H9 (cell line): Measurements from ENCODE around the gene RSF1. TPM values are rescaled to one million over a fixed set of nuclear protein-coding genes. Genes with fewer than 3 reads are reported as not detected.

Experiments used
- DNase-seq: peaks from one replicate; pipeline ENCODE4 v3.0.0-alpha.2; 2017
- H2AFZ ChIP-seq: one replicate; pipeline ENCODE4 v1.6.1; 2013; ENCODE audit warnings: mild to moderate bottlenecking, low read length, control low read depth, moderate library complexity
- H2AK5ac ChIP-seq: 2 replicates; pipeline ENCODE4 v1.6.1; 2013; ENCODE audit warnings: low read length, control low read depth, mixed read lengths; ENCODE audit not compliant: insufficient read length
- H2BK120ac ChIP-seq: one replicate; pipeline ENCODE4 v1.6.1; 2013; ENCODE audit warnings: low read depth, mild to moderate bottlenecking, low read length, control low read depth, inconsistent platforms; ENCODE audit not compliant: poor library complexity, severe bottlenecking
- H2BK12ac ChIP-seq: 2 replicates; pipeline ENCODE4 v1.6.1; 2013; ENCODE audit warnings: low read length, control low read depth, mixed read lengths, low read depth; ENCODE audit not compliant: insufficient read length
- H2BK15ac ChIP-seq: 2 replicates; pipeline ENCODE4 v1.6.1; 2013; ENCODE audit warnings: low read depth, low read length, control low read depth
- H2BK20ac ChIP-seq: one replicate; pipeline ENCODE4 v1.6.1; 2013; ENCODE audit warnings: low read depth, mild to moderate bottlenecking, low read length, control low read depth, inconsistent platforms; ENCODE audit not compliant: poor library complexity, severe bottlenecking
- H2BK5ac ChIP-seq: 2 replicates; pipeline ENCODE4 v1.6.1; 2013; ENCODE audit warnings: low read length, control low read depth, mixed read lengths; ENCODE audit not compliant: insufficient read length
- H3K14ac ChIP-seq: 2 replicates; pipeline ENCODE4 v1.6.1; 2013; ENCODE audit warnings: low read length, control low read depth; ENCODE audit not compliant: insufficient read depth
- H3K18ac ChIP-seq: 2 replicates; pipeline ENCODE4 v1.6.1; 2013; ENCODE audit warnings: low read depth, mild to moderate bottlenecking, mixed read lengths, low read length, control low read depth; ENCODE audit not compliant: insufficient read length
- H3K23ac ChIP-seq: 2 replicates; pipeline ENCODE4 v1.6.1; 2013; ENCODE audit warnings: low read length, control low read depth, mixed read lengths, low read depth; ENCODE audit not compliant: insufficient read length
- H3K23me2 ChIP-seq: 2 replicates; pipeline ENCODE4 v1.6.1; 2013; ENCODE audit warnings: low read depth, mild to moderate bottlenecking, mixed read lengths, low read length, control low read depth; ENCODE audit not compliant: insufficient read length, poor library complexity, severe bottlenecking
- H3K27ac ChIP-seq: 2 replicates; pipeline ENCODE4 v1.5.1; 2013; ENCODE audit warnings: low read length, control low read depth, mixed read lengths, low read depth; ENCODE audit not compliant: insufficient read length
- H3K27me3 ChIP-seq: 2 replicates; pipeline ENCODE4 v1.6.1; 2013; ENCODE audit warnings: low read length, control low read depth, inconsistent platforms; ENCODE audit not compliant: insufficient read depth
- H3K4ac ChIP-seq: 2 replicates; pipeline ENCODE4 v1.6.1; 2013; ENCODE audit warnings: low read depth, mild to moderate bottlenecking, control low read depth, inconsistent platforms, low read length, moderate library complexity
- H3K4me1 ChIP-seq: 2 replicates; pipeline ENCODE4 v1.6.1; 2013; ENCODE audit warnings: low read length, control low read depth, inconsistent platforms; ENCODE audit not compliant: insufficient read depth
- H3K4me2 ChIP-seq: 2 replicates; pipeline ENCODE4 v1.6.1; 2013; ENCODE audit warnings: low read length, control low read depth, mixed read lengths; ENCODE audit not compliant: insufficient read length, insufficient read depth
- H3K56ac ChIP-seq: 2 replicates; pipeline ENCODE4 v1.6.1; 2013; ENCODE audit warnings: low read depth, mild to moderate bottlenecking, mixed read lengths, low read length, control low read depth; ENCODE audit not compliant: insufficient read length
- H3K79me1 ChIP-seq: 2 replicates; pipeline ENCODE4 v1.6.1; 2013; ENCODE audit warnings: low read depth, mild to moderate bottlenecking, moderate library complexity, low read length, control low read depth, inconsistent platforms; ENCODE audit not compliant: insufficient read depth, poor library complexity, severe bottlenecking
- H3K79me2 ChIP-seq: 2 replicates; pipeline ENCODE4 v1.6.1; 2013; ENCODE audit warnings: low read length, control low read depth, inconsistent platforms; ENCODE audit not compliant: insufficient read depth
- H3K9ac ChIP-seq: 2 replicates; pipeline ENCODE4 v1.6.1; 2013; ENCODE audit warnings: low read length, control low read depth, mixed read lengths; ENCODE audit not compliant: insufficient read length; ENCODE audit errors: extremely low read depth
- H3K9me3 ChIP-seq: one replicate; pipeline ENCODE4 v1.6.1; 2013; ENCODE audit warnings: low read depth, low read length, inconsistent platforms; ENCODE audit not compliant: control insufficient read depth
- H3T11ph ChIP-seq: one replicate; pipeline ENCODE4 v1.6.1; 2013; ENCODE audit warnings: mild to moderate bottlenecking, low read length, control low read depth, inconsistent platforms
- H4K20me1 ChIP-seq: one replicate; pipeline ENCODE4 v1.6.1; 2013; ENCODE audit not compliant: control insufficient read depth, insufficient read length, insufficient read depth
- H4K5ac ChIP-seq: 2 replicates; pipeline ENCODE4 v1.6.1; 2013; ENCODE audit warnings: low read depth, mild to moderate bottlenecking, mixed read lengths, low read length, control low read depth; ENCODE audit not compliant: insufficient read length
- H4K8ac ChIP-seq: replicated peaks from 2 replicates; pipeline ENCODE4 v1.6.1; 2013; ENCODE audit warnings: low read length, control low read depth, mixed read lengths, low read depth; ENCODE audit not compliant: insufficient read length
- H4K91ac ChIP-seq: 2 replicates; pipeline ENCODE4 v1.6.1; 2013; ENCODE audit warnings: low read depth, mild to moderate bottlenecking, moderate library complexity, mixed read lengths, low read length, control low read depth; ENCODE audit not compliant: insufficient read length
- H3K27ac Mint-ChIP-seq, 3 experiments: 2 replicates in 2 of 3; 3 replicates in 1 of 3; pipeline ENCODE4 v1.8.0; 2020 to 2021; ENCODE audit warnings: mixed read lengths in 3 of 3, mild to moderate bottlenecking in 1 of 3, moderate library complexity in 1 of 3
- H3K27me3 Mint-ChIP-seq: 2 replicates; pipeline ENCODE4 v1.8.0; 2021; ENCODE audit warnings: low read depth, mild to moderate bottlenecking, moderate library complexity, mixed read lengths
- H3K36me3 Mint-ChIP-seq, 3 experiments: 2 replicates in 2 of 3; 3 replicates in 1 of 3; pipeline ENCODE4 v1.8.0; 2020 to 2021; ENCODE audit warnings: low read depth in 3 of 3, mixed read lengths in 3 of 3; ENCODE audit not compliant: insufficient read depth in 1 of 3
- H3K4me1 Mint-ChIP-seq, 2 experiments: 2 replicates each; pipeline ENCODE4 v1.8.0; 2020; ENCODE audit warnings: mixed read lengths in 2 of 2
- H3K4me3 Mint-ChIP-seq, 2 experiments: 2 replicates in 1 of 2; 3 replicates in 1 of 2; pipeline ENCODE4 v1.8.0; 2020 to 2021; ENCODE audit warnings: mild to moderate bottlenecking in 2 of 2, mixed read lengths in 2 of 2, moderate library complexity in 1 of 2
- H3K9me3 Mint-ChIP-seq, 2 experiments: 2 replicates in 1 of 2; 3 replicates in 1 of 2; pipeline ENCODE4 v1.8.0; 2020; ENCODE audit warnings: mild to moderate bottlenecking in 2 of 2, mixed read lengths in 2 of 2, moderate library complexity in 1 of 2
- CTCF ChIP-seq: fragments of 200-600 bp; sonication (generic); conservative IDR thresholded peaks from 3 replicates; pipeline ENCODE4 v1.8.0; 2021; ENCODE audit warnings: antibody characterized with exemption, mild to moderate bottlenecking
- WGBS: extraction: QIAGEN DNeasy Blood & Tissue Kit; methylation state at CpG from one replicate; pipeline ENCODE4 v1.1.7; 2013; ENCODE audit warnings: missing lambda C conversion rate, low lambda C conversion rate, mixed read lengths; ENCODE audit not compliant: insufficient read length; ENCODE audit errors: extremely low coverage; 5-methylcytosine and 5-hydroxymethylcytosine counted together
- total RNA-seq: library from RNA; stranded (reverse); gene quantifications from 2 replicates; pipeline ENCODE4 v1.2.1, GENCODE V29; 2021

RSF1 gene
- total RNA-seq, 1 experiment from 2014 or later = 82.6 TPM

DNA sequence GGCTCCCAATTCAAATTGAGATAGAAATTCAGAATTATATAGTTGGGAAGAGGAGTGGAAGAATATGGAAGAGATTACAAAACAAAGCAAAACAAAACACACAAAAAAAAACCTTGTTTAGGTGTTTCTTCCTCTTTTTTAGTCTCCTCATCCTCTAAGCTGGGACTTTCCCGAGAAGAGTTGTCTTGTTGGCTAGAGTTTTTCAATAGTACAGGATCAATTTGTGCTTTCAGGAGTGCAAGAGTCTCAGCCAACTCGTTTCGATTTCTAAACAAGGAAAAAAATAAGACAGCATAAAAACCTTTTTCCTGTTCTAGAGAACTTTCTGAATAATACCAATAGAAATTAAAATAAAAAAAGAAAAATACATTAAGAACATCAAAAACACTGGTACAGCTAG is 95.1 kb downstream of the RSF1 start:
- Histone ChIP-seq H2BK15ac (no peak overlapping the region), H3K4me1 (no peaks in the 10 kb centered on the region), H4K91ac (no peak overlapping the region), H3K9me3 (peaks cover 2% of the 10 kb centered on the region), H4K20me1 (no peaks in the 10 kb centered on the region), H3K4me2 (no peak overlapping the region), H2BK12ac (no peak overlapping the region), H3K79me2 (no peaks in the 10 kb centered on the region), H3K27ac (no peak overlapping the region), H4K8ac (no peak overlapping the region), H3K14ac (no peak overlapping the region), H2BK5ac (no peak overlapping the region), H2BK20ac (no peak overlapping the region), H3K23ac (no peak overlapping the region), H3K79me1 (no peaks in the 10 kb centered on the region), H3K27me3 (no peaks in the 10 kb centered on the region), H2AK5ac (no peak overlapping the region), H3T11ph (no peak overlapping the region), H3K23me2 (no peaks in the 10 kb centered on the region), H3K9ac (no peak overlapping the region), H2BK120ac (no peak overlapping the region), H3K4ac (no peak overlapping the region), H4K5ac (no peak overlapping the region), H3K56ac (no peak overlapping the region), H2AFZ (no peak overlapping the region), H3K18ac (no peak overlapping the region)
- Mint-ChIP-seq H3K4me3 (no peak overlapping the region), H3K4me1 (peaks cover 0 to 3% of the 10 kb centered on the region in 2 experiments; a peak in 2 of 4 replicates), H3K9me3 (peaks cover 2 to 3% of the 10 kb centered on the region in 2 experiments; a peak in 4 of 5 replicates), H3K27ac (no peak overlapping the region), H3K27me3 (no peaks in the 10 kb centered on the region), H3K36me3 (peaks cover 13 to 31% (median 31%) of the 10 kb centered on the region in 3 experiments; a peak in 6 of 7 replicates)
- WGBS = no CpG with 5 or more reads among the region's 3 CpGs
- DNase-seq = no peak
- TF ChIP-seq CTCF = no peak
